A673 (cell line): Measurements from ENCODE around the gene ALDH1A3. TPM values are rescaled to one million over a fixed set of nuclear protein-coding genes. Genes with fewer than 3 reads are reported as not detected.

Experiments used
- BruUV-seq: library from RNA; stranded (reverse); fragments of 400-500 nt; replicated peaks from 2 replicates; lab custom pipeline; 2021; lab: Mats Ljungman, UMichigan
- CTCF ChIA-PET: fragments of 300-600 bp; sonication (Branson Sonifier 250); formaldehyde crosslinking; loops from one replicate; lab custom pipeline; 2022; ENCODE audit warnings: antibody characterized with exemption; lab: Charles Lee
- POLR2A ChIA-PET: fragments of 300-600 bp; sonication (Branson Sonifier 250); formaldehyde crosslinking; loops from one replicate; lab custom pipeline; 2022; ENCODE audit warnings: antibody characterized with exemption; ENCODE audit not compliant: low non-redundant PET; lab: Charles Lee
- DNase-seq: peaks from one replicate; pipeline ENCODE4 v3.0.0-alpha.2; 2015; ENCODE audit warnings: low spot score
- H3K27ac ChIP-seq: fragments of 200-600 bp; sonication (generic); 2 replicates; pipeline ENCODE4 v1.5.1; 2016; ENCODE audit warnings: mixed run types, low read depth, mild to moderate bottlenecking, mixed read lengths, antibody characterized with exemption, low read length; ENCODE audit not compliant: poor library complexity, severe bottlenecking
- H3K27me3 ChIP-seq: fragments of 200-600 bp; sonication (generic); replicated peaks from 2 replicates; pipeline ENCODE4 v1.6.1; 2017; ENCODE audit warnings: mixed run types, low read depth, mild to moderate bottlenecking, mixed read lengths, antibody characterized with exemption, low read length; ENCODE audit not compliant: insufficient read depth, poor library complexity
- H3K36me3 ChIP-seq: fragments of 200-600 bp; sonication (generic); 2 replicates; pipeline ENCODE4 v1.6.1; 2016; ENCODE audit warnings: mixed run types, mild to moderate bottlenecking, mixed read lengths, antibody characterized with exemption, low read length; ENCODE audit not compliant: insufficient read depth, poor library complexity, severe bottlenecking
- H3K4me1 ChIP-seq: fragments of 200-600 bp; sonication (generic); 2 replicates; pipeline ENCODE4 v1.6.1; 2017; ENCODE audit warnings: mixed run types, mild to moderate bottlenecking, mixed read lengths, antibody characterized with exemption, low read length; ENCODE audit not compliant: insufficient read depth, poor library complexity, severe bottlenecking
- H3K4me3 ChIP-seq: fragments of 200-600 bp; sonication (generic); 2 replicates; pipeline ENCODE4 v1.5.1; 2016; ENCODE audit warnings: low read depth, mixed run types, mild to moderate bottlenecking, mixed read lengths, low read length; ENCODE audit not compliant: poor library complexity, severe bottlenecking
- H3K9me3 ChIP-seq: fragments of 200-600 bp; sonication (generic); 2 replicates; pipeline ENCODE4 v1.6.1; 2016; ENCODE audit warnings: mixed run types, low read depth, mild to moderate bottlenecking, mixed read lengths, antibody characterized with exemption, low read length; ENCODE audit not compliant: poor library complexity, severe bottlenecking
- CTCF ChIP-seq: fragments of 300-800, 200-600 bp; sonication (generic); conservative IDR thresholded peaks from 2 replicates; pipeline ENCODE4 v1.5.1; 2017; ENCODE audit warnings: low read depth, mild to moderate bottlenecking, antibody characterized with exemption, low read length, moderate library complexity, mixed read lengths
- EZH2 ChIP-seq: fragments of 200-600 bp; sonication (generic); IDR thresholded peaks from 2 replicates; pipeline ENCODE4 v1.6.1; 2017; ENCODE audit warnings: borderline replicate concordance, low read depth, mild to moderate bottlenecking, mixed read lengths, antibody characterized with exemption, low read length; ENCODE audit not compliant: poor library complexity, severe bottlenecking
- intact Hi-C: fragments of 100-400 bp; cut with micrococcal nuclease; formaldehyde crosslinking; loops from one replicate; pipeline ENCODE4 v1.10.0; 2022; ENCODE audit not compliant: unreplicated experiment
- total RNA-seq: library from RNA; stranded (reverse); gene quantifications from 2 replicates; pipeline ENCODE4 v1.2.3, GENCODE V29; 2021

Gene ALDH1A3
- total RNA-seq, 1 experiment from 2014 or later: 0.19 TPM

GRCh38 chr15:100931143-100931890 lies 51.7 kb downstream of the ALDH1A3 start:
- peaks cover 5% of the 10 kb centered on the region for H3K4me1 ChIP-seq
- no peak overlapping the region for H3K27ac ChIP-seq
- TF ChIP-seq CTCF: no peak
- no peak for TF ChIP-seq EZH2
- H3K27me3 ChIP-seq: no peaks in the 10 kb centered on the region
- ChIA-PET CTCF (no interaction called here), POLR2A (no interaction called here)
- no TSS peak for BruUV-seq
- no peaks in the 10 kb centered on the region for H3K9me3 ChIP-seq
- no peak overlapping the region for H3K4me3 ChIP-seq
- intact Hi-C loops: no loop called here
- DNase-seq: no peak
- no peaks in the 10 kb centered on the region for H3K36me3 ChIP-seq

- Histone ChIP-seq H3K9me3 (no peaks in the 10 kb centered on the region), H3K4me1 (peaks cover 5% of the 10 kb centered on the region), H3K4me3 (no peak overlapping the region), H3K27me3 (no peaks in the 10 kb centered on the region), H3K27ac (no peak overlapping the region), H3K36me3 (no peaks in the 10 kb centered on the region)
- ChIA-PET POLR2A (interaction anchor here (0.6 kb wide), 1 partner anchor 257 kb away, joined by 5 read pairs; no protein-coding TSS in a partner anchor), CTCF (no interaction called here)
- no TSS peak for BruUV-seq
- no peak for DNase-seq
- intact Hi-C loops: no loop called here
- no peak for TF ChIP-seq EZH2
These were observed 53.2 kb downstream of the ALDH1A3 start for GRCh38 chr15:100932676-100933348.

- H3K4me1 ChIP-seq: peaks cover 5% of the 10 kb centered on the region
- no peaks in the 10 kb centered on the region for H3K9me3 ChIP-seq
- H3K36me3 ChIP-seq: no peaks in the 10 kb centered on the region
- no peaks in the 10 kb centered on the region for H3K27me3 ChIP-seq
- DNase-seq: no peak
- H3K4me3 ChIP-seq: no peak overlapping the region
- no TSS peak for BruUV-seq
- ChIA-PET CTCF (no interaction called here), POLR2A (no interaction called here)
- TF ChIP-seq EZH2: no peak
- no peak for TF ChIP-seq CTCF
- H3K27ac ChIP-seq: no peak overlapping the region
- intact Hi-C loops: no loop called here
These were observed 54.5 kb downstream of the ALDH1A3 start for GRCh38 chr15:100934166-100934565.
